Dermis blood vessel endothelial cell (primary cell): Measurements from ENCODE around the gene PDZD2. TPM values are rescaled to one million over a fixed set of nuclear protein-coding genes. Genes with fewer than 3 reads are reported as not detected.

Experiments
- DNase-seq: peaks from one replicate; pipeline ENCODE4 v3.0.0; 2010
- total RNA-seq: library from RNA; depleted of rRNA; stranded (reverse); fragments of >200 nt; gene quantifications from 2 replicates; pipeline ENCODE4 v1.2.3, GENCODE V29; 2014

The PDZD2 gene
- total RNA-seq, 1 donor from 2014 or later = 6.6 TPM

GRCh38 chr5:31832966-31833365 is 194.0 kb downstream of the PDZD2 start:
- no peak for DNase-seq

GRCh38 chr5:31833710-31834109 is 194.8 kb downstream of the PDZD2 start:
- DNase-seq = no peak

GRCh38 chr5:31844622-31845345 is 205.9 kb downstream of the PDZD2 start:
- DNase-seq = no peak

GRCh38 chr5:31845361-31845760 is 206.4 kb downstream of the PDZD2 start:
- DNase-seq = no peak

- no peak for DNase-seq
These were observed 208.0 kb downstream of the PDZD2 start for GRCh38 chr5:31846934-31847333.

GRCh38 chr5:31847354-31847753 is 208.4 kb downstream of the PDZD2 start:
- no peak for DNase-seq

GRCh38 chr5:31850981-31851689 is 212.2 kb downstream of the PDZD2 start:
- DNase-seq = no peak

GRCh38 chr5:31853398-31854135 is 214.6 kb downstream of the PDZD2 start:
- no peak for DNase-seq

GRCh38 chr5:31854181-31855133 is 215.5 kb downstream of the PDZD2 start:
- DNase-seq = peak; percentile 61

GRCh38 chr5:31855134-31856040 is 216.5 kb downstream of the PDZD2 start:
- DNase-seq = peak; percentile 39

GRCh38 chr5:31859096-31859495 is 220.2 kb downstream of the PDZD2 start:
- DNase-seq = no peak

- DNase-seq = no peak
These were observed 221.3 kb downstream of the PDZD2 start for GRCh38 chr5:31860278-31860677.

GRCh38 chr5:31860726-31861433 is 221.9 kb downstream of the PDZD2 start:
- DNase-seq = peak; percentile 26

GRCh38 chr5:31861601-31862000 is 222.7 kb downstream of the PDZD2 start:
- peak; percentile 48 for DNase-seq

GRCh38 chr5:31863991-31864411 is 225.1 kb downstream of the PDZD2 start:
- DNase-seq = no peak

- peak; percentile 21 for DNase-seq
These were observed 227.2 kb downstream of the PDZD2 start for GRCh38 chr5:31866166-31866565.

- no peak for DNase-seq
These were observed 228.3 kb downstream of the PDZD2 start for GRCh38 chr5:31867219-31867618.

- no peak for DNase-seq
These were observed 241.5 kb downstream of the PDZD2 start for GRCh38 chr5:31880449-31880848.

GRCh38 chr5:31884896-31885295 is 246.0 kb downstream of the PDZD2 start:
- DNase-seq = no peak

GRCh38 chr5:31886206-31886605 is 247.3 kb downstream of the PDZD2 start:
- DNase-seq = peak; percentile 3

- no peak for DNase-seq
These were observed 248.6 kb downstream of the PDZD2 start for GRCh38 chr5:31887556-31887955.
